C1 segment of cervical spinal cord (tissue), 14 donors: ENCODE results near the gene ZNF738.
"Not testable (repeated sequence)": the region's sequence is repeated elsewhere in the genome, so short reads cannot be mapped to it uniquely, and the experiment has no call there.

Experiments
- DNase-seq, 14 donors: peaks; one replicate each; lab custom pipeline; 2025; lab: John Stamatoyannopoulos, UW

The ZNF738 gene

GRCh38 chr19:21358768-21359451 is at the start of gene ZNF738:
Gene ZNF738 (plus strand): TSS chr19:21359000. CDS start chr19:21359141, 141 bp downstream.
- peak; percentile 46 to 95 (median 89) for DNase-seq

GRCh38 chr19:21312807-21313206 is 46.0 kb upstream of the ZNF738 start:
- DNase-seq: not testable (repeated sequence)

- peak in 2 of 14 donors; percentile 39 to 62 for DNase-seq
Observed at GRCh38 chr19:21314676-21315075, 44.1 kb upstream of the ZNF738 start.

- peak in 1 of 14 donors; percentile 10 for DNase-seq
Observed at GRCh38 chr19:21317821-21318220, 41.0 kb upstream of the ZNF738 start.

- no peak for DNase-seq
Observed at GRCh38 chr19:21321134-21321533, 37.7 kb upstream of the ZNF738 start.

GRCh38 chr19:21321996-21322395 is 36.8 kb upstream of the ZNF738 start:
- peak in 1 of 14 donors; percentile 8 for DNase-seq

GRCh38 chr19:21322528-21322927 is 36.3 kb upstream of the ZNF738 start:
- peak in 12 of 14 donors; percentile 14 to 93 (median 58) for DNase-seq

- DNase-seq: no peak
Observed at GRCh38 chr19:21323000-21323399, 35.8 kb upstream of the ZNF738 start.

GRCh38 chr19:21326169-21326568 is 32.6 kb upstream of the ZNF738 start:
- no peak for DNase-seq

GRCh38 chr19:21328406-21328805 is 30.4 kb upstream of the ZNF738 start:
- DNase-seq: no peak

- peak; percentile 15 to 93 (median 88) for DNase-seq
Observed at GRCh38 chr19:21328885-21329605, 29.8 kb upstream of the ZNF738 start, which contains the start of gene ZNF708. Gene ZNF708 (minus strand): TSS chr19:21329410. CDS start chr19:21329212, 198 bp downstream.

- DNase-seq: no peak
Observed at GRCh38 chr19:21335721-21336120, 23.1 kb upstream of the ZNF738 start.

- DNase-seq: not testable (repeated sequence)
Observed at GRCh38 chr19:21344841-21345240, 14.0 kb upstream of the ZNF738 start.

- DNase-seq: no peak
Observed at GRCh38 chr19:21352830-21353229, 6.0 kb upstream of the ZNF738 start.

- no peak for DNase-seq
Observed at GRCh38 chr19:21362291-21362690, 3.5 kb downstream of the ZNF738 start.

- no peak for DNase-seq
Observed at GRCh38 chr19:21383980-21384582, 25.3 kb downstream of the ZNF738 start.

GRCh38 chr19:21396121-21396520 is 37.3 kb downstream of the ZNF738 start:
- DNase-seq: no peak

- peak; percentile 41 to 97 (median 89) for DNase-seq
Observed at GRCh38 chr19:21396893-21397572, 38.2 kb downstream of the ZNF738 start, which contains the start of gene ZNF493. Gene ZNF493 (plus strand): TSS chr19:21397133. CDS start chr19:21397238, 105 bp downstream.

GRCh38 chr19:21398851-21399250 is 40.1 kb downstream of the ZNF738 start:
- DNase-seq: no peak

GRCh38 chr19:21402303-21402985 is 43.6 kb downstream of the ZNF738 start:
- no peak for DNase-seq

- no peak for DNase-seq
Observed at GRCh38 chr19:21410166-21410565, 51.4 kb downstream of the ZNF738 start.
